K562 (cell line): Measurements from ENCODE around the gene AP1M1. TPM values are rescaled to one million over a fixed set of nuclear protein-coding genes. Genes with fewer than 3 reads are reported as not detected.

Experiments used
- ARID2 ChIP-seq: fragments of 450-650 bp; IDR thresholded peaks from 2 replicates; pipeline ENCODE4 v1.6.1; 2017; ENCODE audit warnings: antibody characterized with exemption, mild to moderate bottlenecking
- E2F3 ChIP-seq: fragments of 250-450 bp; sonication (Bioruptor Pico); IDR thresholded peaks from 2 replicates; pipeline ENCODE4 v1.4.0; 2020; ENCODE audit warnings: mild to moderate bottlenecking
- ESRRA ChIP-seq: fragments of 450-650 bp; IDR thresholded peaks from 2 replicates; pipeline ENCODE4 v1.6.1; 2014; ENCODE audit warnings: low read depth, mild to moderate bottlenecking, moderate library complexity, borderline replicate concordance
- HMG20A ChIP-seq: fragments of 450-650 bp; formaldehyde crosslinking; conservative IDR thresholded peaks from 2 replicates; pipeline ENCODE4 v1.4.0; 2020; ENCODE audit warnings: mild to moderate bottlenecking, mixed read lengths
- JUN ChIP-seq, 2 experiments: sonication (generic) in 1 of 2; formaldehyde crosslinking in 1 of 2; IDR thresholded peaks; 2 replicates each; pipeline versions ENCODE4 v1.6.1 to v1.8.0; 2012 to 2022; ENCODE audit warnings: borderline replicate concordance in 2 of 2, mild to moderate bottlenecking in 2 of 2, improper control_type of control experiment in 1 of 2, low read depth in 1 of 2, low read length in 1 of 2, missing genetic modification reagents in 1 of 2
- KAT8 ChIP-seq: fragments of 450-650 bp; IDR thresholded peaks from 2 replicates; pipeline ENCODE4 v1.6.1; 2016; ENCODE audit warnings: low read depth, mild to moderate bottlenecking
- LCOR ChIP-seq: sonication (generic); formaldehyde crosslinking; IDR thresholded peaks from 2 replicates; pipeline ENCODE4 v1.8.0; 2022; ENCODE audit warnings: mild to moderate bottlenecking, missing genetic modification reagents
- MTA2 ChIP-seq: fragments of 450-650 bp; IDR thresholded peaks from 2 replicates; pipeline ENCODE4 v1.6.1; 2016; ENCODE audit warnings: low read depth
- MXI1 ChIP-seq: IDR thresholded peaks from 2 replicates; pipeline ENCODE4 v1.6.1; 2011; ENCODE audit warnings: low read depth, mild to moderate bottlenecking, improper control_type of control experiment, low read length
- NELFE ChIP-seq: IDR thresholded peaks from 2 replicates; pipeline ENCODE4 v1.6.1; 2011; ENCODE audit warnings: mild to moderate bottlenecking; ENCODE audit not compliant: insufficient read depth, insufficient read length
- PCBP2 ChIP-seq: fragments of 200-400 bp; formaldehyde crosslinking; IDR thresholded peaks from 2 replicates; pipeline ENCODE4 v1.6.1; 2018; ENCODE audit warnings: low read length, low read depth, mild to moderate bottlenecking, moderate library complexity; ENCODE audit not compliant: poor library complexity, severe bottlenecking
- PHF8 ChIP-seq: fragments of 200-600 bp; sonication (generic); IDR thresholded peaks from 2 replicates; pipeline ENCODE4 v1.6.1; 2012; ENCODE audit warnings: mixed run types, mild to moderate bottlenecking, inconsistent platforms, low read length, moderate library complexity, borderline replicate concordance
- POLR2G ChIP-seq: fragments of 200-400 bp; formaldehyde crosslinking; IDR thresholded peaks from 2 replicates; pipeline ENCODE4 v1.6.1; 2017; ENCODE audit warnings: low read depth, mild to moderate bottlenecking, antibody characterized with exemption, low read length, moderate library complexity
- XRCC4 ChIP-seq: IDR thresholded peaks from one replicate; pipeline ENCODE4 v1.6.1; 2011; ENCODE audit not compliant: insufficient read depth, insufficient read length; ENCODE audit errors: extremely low read depth
- ZNF23 ChIP-seq: fragments of 250-450 bp; sonication (Bioruptor Pico); IDR thresholded peaks from 2 replicates; pipeline ENCODE4 v1.4.0; 2020; ENCODE audit warnings: mild to moderate bottlenecking
- ZNF311 ChIP-seq: fragments of 250-450 bp; sonication (Bioruptor Pico); IDR thresholded peaks from 2 replicates; pipeline ENCODE4 v1.4.0; 2020; ENCODE audit warnings: mild to moderate bottlenecking, moderate library complexity
- ZNF347 ChIP-seq: fragments of 450-650 bp; formaldehyde crosslinking; IDR thresholded peaks from 2 replicates; pipeline ENCODE4 v1.4.0; 2020; ENCODE audit warnings: low read depth, mild to moderate bottlenecking, moderate library complexity
- ZNF408 ChIP-seq: fragments of 250-450 bp; sonication (Bioruptor Pico); IDR thresholded peaks from 2 replicates; pipeline ENCODE4 v1.4.0; 2020; ENCODE audit warnings: low read depth, mild to moderate bottlenecking, moderate library complexity
- ZNF589 ChIP-seq: fragments of 200-800 bp; sonication (Bioruptor generic); IDR thresholded peaks from 2 replicates; pipeline ENCODE4 v1.6.1; 2016; ENCODE audit warnings: low read depth, missing genetic modification characterization, missing compliant biosample characterization
- ZNF77 ChIP-seq: fragments of 250-450 bp; sonication (Bioruptor Pico); IDR thresholded peaks from 2 replicates; pipeline ENCODE4 v1.5.0; 2020
- ZNF830 ChIP-seq: fragments of 250-450 bp; sonication (Bioruptor Pico); IDR thresholded peaks from 2 replicates; pipeline ENCODE4 v1.5.0; 2021; ENCODE audit warnings: mild to moderate bottlenecking
- polyA plus RNA-seq, 8 experiments: library from polyadenylated mRNA; depleted of rRNA in 4 of 8; stranded (reverse) in 5 of 8; unstranded in 3 of 8; fragments of >200 nt; fragmentation: Nextera tagmentation in 2 of 8; fragmentation: Illumina TruSeq in 1 of 8; extraction: Ambion mirVana in 2 of 8; extraction: Trizol in 1 of 8; gene quantifications; 2 replicates each; pipeline versions ENCODE4 v1.2.1 to v1.2.3, GENCODE V29; 2011 to 2014; ENCODE audit warnings: inconsistent platforms in 1 of 8, missing spikeins in 1 of 8
- total RNA-seq, 7 experiments: library from RNA; depleted of rRNA in 6 of 7; stranded (reverse); fragments of >200 nt in 6 of 7; fragmentation: Illumina TruSeq in 2 of 7; extraction: Trizol in 2 of 7; gene quantifications; 2 replicates each; pipeline versions ENCODE4 v1.2.1 to v1.2.3, GENCODE V29; 2011 to 2021; ENCODE audit warnings: low replicate concordance in 1 of 7
- TF ChIP-seq, protein P1 (sequence below): sonication (generic); formaldehyde crosslinking; IDR thresholded peaks from 2 replicates; pipeline ENCODE4 v1.8.0; 2022; ENCODE audit warnings: missing genetic modification reagents, mild to moderate bottlenecking, borderline replicate concordance
- TF ChIP-seq, protein P2 (sequence below), 2 experiments: fragments of 450-650 bp in 1 of 2; sonication (generic) in 1 of 2; formaldehyde crosslinking; conservative IDR thresholded peaks; 2 replicates each; pipeline versions ENCODE4 v1.4.0 to v1.8.1; 2020 to 2022; ENCODE audit warnings: mild to moderate bottlenecking in 1 of 2, missing genetic modification reagents in 1 of 2
- TF ChIP-seq, protein P3 (sequence below): sonication (generic); formaldehyde crosslinking; IDR thresholded peaks from 2 replicates; pipeline ENCODE4 v1.8.0; 2022; ENCODE audit warnings: mild to moderate bottlenecking, missing genetic modification reagents
- TF ChIP-seq, protein P4 (sequence below), 2 experiments: fragments of 450-650 bp; conservative IDR thresholded peaks; 2 replicates each; pipeline ENCODE4 v1.6.1; 2017; ENCODE audit warnings: mild to moderate bottlenecking in 2 of 2, moderate library complexity in 2 of 2

AP1M1 gene
- total and polyA plus RNA-seq, 9 of the 15 experiments (the other 6 are each of a cell fraction or from before 2014, with no cell fraction given): 0.87 to 56.2 (median 29.1) TPM

DNA sequence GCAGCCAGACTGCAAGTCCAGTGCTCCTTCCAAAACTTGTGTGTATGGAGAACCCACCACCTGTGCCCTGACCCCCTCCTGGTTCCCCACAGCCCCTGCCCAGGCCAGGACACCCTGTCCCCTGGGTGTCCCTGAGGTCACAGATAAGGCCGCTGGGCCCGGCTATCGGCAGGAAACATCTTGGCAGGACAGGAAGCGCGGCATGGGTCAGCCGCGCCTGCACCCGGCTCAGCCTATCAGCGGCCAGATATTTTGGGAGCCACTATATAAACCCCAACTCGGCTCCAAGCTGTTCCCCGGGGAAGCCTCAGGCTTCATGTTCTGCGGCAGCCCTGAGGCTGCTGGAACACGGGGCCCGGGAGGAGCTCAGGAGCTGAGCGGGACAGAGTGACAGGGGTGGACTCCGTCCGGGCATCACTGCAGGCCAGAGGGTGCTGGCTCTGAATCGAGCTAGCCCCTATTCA lies 60.8 kb downstream of the AP1M1 start (continued):
- TF ChIP-seq PHF8: peak; percentile 44; the same call in 1 of the 2 replicates
- TF ChIP-seq ZNF23 (CRISPR knock-in tag): no peak
- no peak for TF ChIP-seq ARID2
- TF ChIP-seq, protein P1, sequence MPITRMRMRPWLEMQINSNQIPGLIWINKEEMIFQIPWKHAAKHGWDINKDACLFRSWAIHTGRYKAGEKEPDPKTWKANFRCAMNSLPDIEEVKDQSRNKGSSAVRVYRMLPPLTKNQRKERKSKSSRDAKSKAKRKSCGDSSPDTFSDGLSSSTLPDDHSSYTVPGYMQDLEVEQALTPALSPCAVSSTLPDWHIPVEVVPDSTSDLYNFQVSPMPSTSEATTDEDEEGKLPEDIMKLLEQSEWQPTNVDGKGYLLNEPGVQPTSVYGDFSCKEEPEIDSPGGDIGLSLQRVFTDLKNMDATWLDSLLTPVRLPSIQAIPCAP (CRISPR knock-in tag): no peak
- no peak for TF ChIP-seq PCBP2
- TF ChIP-seq ZNF347: no peak
- no peak for TF ChIP-seq ZNF77 (CRISPR knock-in tag)
- TF ChIP-seq LCOR (CRISPR knock-in tag): 0 out of 2 replicates have a peak, but pooled peaks have one; percentile 56
- no peak for TF ChIP-seq E2F3 (CRISPR knock-in tag)
- TF ChIP-seq, protein P2, sequence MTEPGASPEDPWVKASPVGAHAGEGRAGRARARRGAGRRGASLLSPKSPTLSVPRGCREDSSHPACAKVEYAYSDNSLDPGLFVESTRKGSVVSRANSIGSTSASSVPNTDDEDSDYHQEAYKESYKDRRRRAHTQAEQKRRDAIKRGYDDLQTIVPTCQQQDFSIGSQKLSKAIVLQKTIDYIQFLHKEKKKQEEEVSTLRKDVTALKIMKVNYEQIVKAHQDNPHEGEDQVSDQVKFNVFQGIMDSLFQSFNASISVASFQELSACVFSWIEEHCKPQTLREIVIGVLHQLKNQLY (CRISPR knock-in tag; conservative IDR thresholded peaks at IDR 0.05): no peak
- no peak for TF ChIP-seq MXI1
- TF ChIP-seq ZNF589 (CRISPR knock-in tag): peak; percentile 67
- no peak for TF ChIP-seq XRCC4
- no peak for TF ChIP-seq KAT8
- no peak for TF ChIP-seq ZNF830 (CRISPR knock-in tag)
- no peak for TF ChIP-seq HMG20A (CRISPR knock-in tag)
- peak; percentile 89 for TF ChIP-seq MTA2
- no peak for TF ChIP-seq NELFE
- peak; percentile 98 for TF ChIP-seq POLR2G
- TF ChIP-seq, protein P3, sequence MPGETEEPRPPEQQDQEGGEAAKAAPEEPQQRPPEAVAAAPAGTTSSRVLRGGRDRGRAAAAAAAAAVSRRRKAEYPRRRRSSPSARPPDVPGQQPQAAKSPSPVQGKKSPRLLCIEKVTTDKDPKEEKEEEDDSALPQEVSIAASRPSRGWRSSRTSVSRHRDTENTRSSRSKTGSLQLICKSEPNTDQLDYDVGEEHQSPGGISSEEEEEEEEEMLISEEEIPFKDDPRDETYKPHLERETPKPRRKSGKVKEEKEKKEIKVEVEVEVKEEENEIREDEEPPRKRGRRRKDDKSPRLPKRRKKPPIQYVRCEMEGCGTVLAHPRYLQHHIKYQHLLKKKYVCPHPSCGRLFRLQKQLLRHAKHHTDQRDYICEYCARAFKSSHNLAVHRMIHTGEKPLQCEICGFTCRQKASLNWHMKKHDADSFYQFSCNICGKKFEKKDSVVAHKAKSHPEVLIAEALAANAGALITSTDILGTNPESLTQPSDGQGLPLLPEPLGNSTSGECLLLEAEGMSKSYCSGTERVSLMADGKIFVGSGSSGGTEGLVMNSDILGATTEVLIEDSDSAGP: no peak
- TF ChIP-seq JUN (IDR thresholded peaks at IDR 0.05; ENCODE audit: borderline replicate concordance, low read depth, low read length): peak; percentile 37; the same call in 1 of the 2 replicates
- no peak for TF ChIP-seq JUN (CRISPR knock-in tag; IDR thresholded peaks at IDR 0.05; ENCODE audit: borderline replicate concordance)
- TF ChIP-seq, protein P4, sequence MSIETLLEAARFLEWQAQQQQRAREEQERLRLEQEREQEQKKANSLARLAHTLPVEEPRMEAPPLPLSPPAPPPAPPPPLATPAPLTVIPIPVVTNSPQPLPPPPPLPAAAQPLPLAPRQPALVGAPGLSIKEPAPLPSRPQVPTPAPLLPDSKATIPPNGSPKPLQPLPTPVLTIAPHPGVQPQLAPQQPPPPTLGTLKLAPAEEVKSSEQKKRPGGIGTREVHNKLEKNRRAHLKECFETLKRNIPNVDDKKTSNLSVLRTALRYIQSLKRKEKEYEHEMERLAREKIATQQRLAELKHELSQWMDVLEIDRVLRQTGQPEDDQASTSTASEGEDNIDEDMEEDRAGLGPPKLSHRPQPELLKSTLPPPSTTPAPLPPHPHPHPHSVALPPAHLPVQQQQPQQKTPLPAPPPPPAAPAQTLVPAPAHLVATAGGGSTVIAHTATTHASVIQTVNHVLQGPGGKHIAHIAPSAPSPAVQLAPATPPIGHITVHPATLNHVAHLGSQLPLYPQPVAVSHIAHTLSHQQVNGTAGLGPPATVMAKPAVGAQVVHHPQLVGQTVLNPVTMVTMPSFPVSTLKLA (conservative IDR thresholded peaks at IDR 0.05): peak in 1 of 2 experiments; percentile 65; a peak in 2 of 4 replicates
- peak; percentile 95 for TF ChIP-seq ESRRA
- no peak for TF ChIP-seq ZNF311 (CRISPR knock-in tag)
- no peak for TF ChIP-seq ZNF408
